Lung (tissue), 12 donors: ENCODE measurements around the gene B4GALT6. TPM values are rescaled to one million over a fixed set of nuclear protein-coding genes. Genes with fewer than 3 reads are reported as not detected.
A peak's percentile ranks its signal among the peaks of the same experiment; 100 is the strongest.

Experiments
- ATAC-seq: fragments of 200-7000 bp; cut with Tn5 transposase; one replicate; pipeline ENCODE4 v1.9.1; 2020; ENCODE audit warnings: moderate number of reproducible peaks; ENCODE audit not compliant: insufficient read depth, low FRiP score
- DNase-seq, 3 donors: peaks; one replicate each; pipeline ENCODE4 v3.0.0-alpha.2; 2013 to 2017
- H3K27ac ChIP-seq, 2 donors: one replicate each; pipeline ENCODE4 v1.5.1; 2013; ENCODE audit warnings: mild to moderate bottlenecking in 2 of 2, moderate library complexity in 2 of 2, control low read depth in 1 of 2, inconsistent platforms in 1 of 2, low read depth in 1 of 2, low read length in 1 of 2
- H3K27me3 ChIP-seq, 3 donors: one replicate each; pipeline ENCODE4 v1.5.1; 2013; ENCODE audit warnings: low read length in 2 of 3; ENCODE audit not compliant: control insufficient read depth in 3 of 3, insufficient read depth in 3 of 3
- H3K36me3 ChIP-seq, 4 donors: one replicate each; pipeline ENCODE4 v1.5.1; 2013; ENCODE audit warnings: low read length in 4 of 4, mild to moderate bottlenecking in 1 of 4, moderate library complexity in 1 of 4; ENCODE audit not compliant: control insufficient read depth in 4 of 4, insufficient read depth in 4 of 4
- H3K4me1 ChIP-seq, 5 donors: one replicate each; pipeline ENCODE4 v1.5.1; 2013; ENCODE audit warnings: low read length in 5 of 5, mild to moderate bottlenecking in 2 of 5, moderate library complexity in 1 of 5; ENCODE audit not compliant: control insufficient read depth in 5 of 5, insufficient read depth in 5 of 5
- H3K4me3 ChIP-seq: one replicate; pipeline ENCODE4 v1.5.1; 2013; ENCODE audit warnings: mild to moderate bottlenecking, control low read depth, moderate library complexity
- H3K9ac ChIP-seq, 2 donors: one replicate each; pipeline ENCODE4 v1.5.1; 2013; ENCODE audit warnings: low read length in 2 of 2, control low read depth in 1 of 2; ENCODE audit not compliant: insufficient read depth in 1 of 2
- H3K9me3 ChIP-seq, 4 donors: one replicate each; pipeline ENCODE4 v1.5.1; 2013; ENCODE audit warnings: low read length in 3 of 4, mild to moderate bottlenecking in 1 of 4, moderate library complexity in 1 of 4; ENCODE audit not compliant: control insufficient read depth in 4 of 4, insufficient read depth in 3 of 4
- WGBS, 2 donors: extraction: QIAGEN DNeasy Blood & Tissue Kit; methylation state at CpG; one replicate each; pipeline ENCODE4 v1.1.7; 2013; 5-methylcytosine and 5-hydroxymethylcytosine counted together
- polyA plus RNA-seq, 2 donors: library from polyadenylated mRNA; stranded (reverse); fragments of 200-250 nt; gene quantifications; one replicate each; pipeline ENCODE4 v1.2.1, GENCODE V29; 2013
- total RNA-seq, 2 donors: library from RNA; depleted of rRNA in 1 of 2; stranded (reverse); fragments of >200 nt in 1 of 2; gene quantifications; one replicate each; pipeline ENCODE4 v1.2.1, GENCODE V29; 2014 to 2021
- TF ChIP-seq, protein P1 (sequence below): IDR thresholded peaks from 2 replicates; pipeline ENCODE4 v1.5.1; 2012; ENCODE audit warnings: mild to moderate bottlenecking; ENCODE audit errors: control extremely low read depth, extremely low read depth
- donor health status: control.
- donor health status: control.
- donor health status: Bipolar disorder and iron deficiency.
- donor health status: healthy.
- donor health status: DM: yes; HTN: yes; CAD: no.

B4GALT6 gene
- total and polyA plus RNA-seq, 4 donors, result 0.86 to 7.5 (median 3.0) TPM

- Histone ChIP-seq H3K27me3 (no peaks in the 10 kb centered on the region), H3K9ac (no peak overlapping the region), H3K9me3 (peaks cover 0 to 3% (median 0%) of the 10 kb centered on the region in 4 donors), H3K27ac (no peak overlapping the region), H3K36me3 (no peaks in the 10 kb centered on the region), H3K4me3 (no peak overlapping the region), H3K4me1 (peaks cover 0 to 10% (median 0%) of the 10 kb centered on the region in 5 donors)
- peak in 2 of 3 donors; percentile 14 to 51 for DNase-seq
- WGBS, 2 donors, result 81 to 90% methylated on average over 3 of the region's 3 CpGs
- TF ChIP-seq, protein P1, sequence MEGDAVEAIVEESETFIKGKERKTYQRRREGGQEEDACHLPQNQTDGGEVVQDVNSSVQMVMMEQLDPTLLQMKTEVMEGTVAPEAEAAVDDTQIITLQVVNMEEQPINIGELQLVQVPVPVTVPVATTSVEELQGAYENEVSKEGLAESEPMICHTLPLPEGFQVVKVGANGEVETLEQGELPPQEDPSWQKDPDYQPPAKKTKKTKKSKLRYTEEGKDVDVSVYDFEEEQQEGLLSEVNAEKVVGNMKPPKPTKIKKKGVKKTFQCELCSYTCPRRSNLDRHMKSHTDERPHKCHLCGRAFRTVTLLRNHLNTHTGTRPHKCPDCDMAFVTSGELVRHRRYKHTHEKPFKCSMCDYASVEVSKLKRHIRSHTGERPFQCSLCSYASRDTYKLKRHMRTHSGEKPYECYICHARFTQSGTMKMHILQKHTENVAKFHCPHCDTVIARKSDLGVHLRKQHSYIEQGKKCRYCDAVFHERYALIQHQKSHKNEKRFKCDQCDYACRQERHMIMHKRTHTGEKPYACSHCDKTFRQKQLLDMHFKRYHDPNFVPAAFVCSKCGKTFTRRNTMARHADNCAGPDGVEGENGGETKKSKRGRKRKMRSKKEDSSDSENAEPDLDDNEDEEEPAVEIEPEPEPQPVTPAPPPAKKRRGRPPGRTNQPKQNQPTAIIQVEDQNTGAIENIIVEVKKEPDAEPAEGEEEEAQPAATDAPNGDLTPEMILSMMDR, result no peak
- no peak for ATAC-seq
These were observed 37.2 kb upstream of the B4GALT6 start for GRCh38 chr18:31721601-31722000.

DNA sequence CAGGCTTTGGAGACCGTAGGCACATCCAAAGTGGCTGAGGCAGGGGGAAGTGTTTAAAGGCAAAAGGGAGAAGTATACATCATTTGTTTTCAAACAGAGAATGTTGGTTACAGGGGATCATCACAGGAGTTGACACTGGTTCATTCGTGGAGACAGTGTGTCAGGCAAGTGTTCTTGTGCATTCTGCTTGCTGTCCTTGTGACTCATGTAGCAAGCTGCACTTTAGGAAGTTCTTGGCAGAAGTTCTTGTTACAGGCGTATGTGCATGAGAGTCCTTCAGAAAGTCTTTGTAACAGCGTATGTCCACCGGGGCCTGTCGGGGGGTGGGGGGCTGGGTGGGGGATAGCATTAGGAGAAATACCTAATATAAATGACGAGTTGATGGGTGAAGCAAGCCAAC, 36.5 kb upstream of the B4GALT6 start:
- H3K9ac ChIP-seq, result no peak overlapping the region
- ATAC-seq (no peak), DNase-seq (no peak)
- TF ChIP-seq, protein P1, result no peak
- 66 to 76% methylated on average over 7 of the region's 7 CpGs for WGBS, 2 donors
- peaks cover 0 to 10% (median 0%) of the 10 kb centered on the region in 5 donors for H3K4me1 ChIP-seq
- no peaks in the 10 kb centered on the region for H3K27me3 ChIP-seq
- H3K36me3 ChIP-seq, result no peaks in the 10 kb centered on the region
- H3K4me3 ChIP-seq, result no peak overlapping the region
- no peak overlapping the region for H3K27ac ChIP-seq
- H3K9me3 ChIP-seq, result peaks cover 0 to 3% (median 0%) of the 10 kb centered on the region in 4 donors

- Histone ChIP-seq H3K27ac (no peak overlapping the region), H3K4me3 (no peak overlapping the region), H3K9ac (no peak overlapping the region), H3K4me1 (peaks cover 0 to 8% (median 0%) of the 10 kb centered on the region in 5 donors), H3K36me3 (no peaks in the 10 kb centered on the region), H3K9me3 (peaks cover 0 to 3% (median 0%) of the 10 kb centered on the region in 4 donors), H3K27me3 (no peaks in the 10 kb centered on the region)
- TF ChIP-seq, protein P1, result no peak
- ATAC-seq (no peak), DNase-seq (no peak)
- 84 to 90% methylated on average over 7 of the region's 7 CpGs for WGBS, 2 donors
These were observed 35.1 kb upstream of the B4GALT6 start for GRCh38 chr18:31719363-31720006.
